SU-DHL-6 (cell line): Measurements from ENCODE around the gene ZSWIM8.

Source experiments
- H2AFZ ChIP-seq: fragments of 200-600 bp; sonication (generic); 2 replicates; pipeline ENCODE4 v1.6.1; 2014; ENCODE audit warnings: low read depth, mild to moderate bottlenecking, moderate library complexity, mixed read lengths, antibody characterized with exemption, low read length; ENCODE audit not compliant: severe bottlenecking
- H3F3A ChIP-seq: fragments of 200-600 bp; shearing (Covaris generic); 2 replicates; pipeline ENCODE4 v1.6.0; 2016; ENCODE audit warnings: antibody characterized with exemption, mild to moderate bottlenecking; ENCODE audit not compliant: insufficient read depth
- H3K27ac ChIP-seq: fragments of 200-600 bp; sonication (generic); 2 replicates; pipeline ENCODE4 v1.5.1; 2016; ENCODE audit warnings: low read depth, mild to moderate bottlenecking, low read length, moderate library complexity, mixed read lengths
- H3K27me3 ChIP-seq: fragments of 200-600 bp; sonication (generic), shearing (Covaris generic); 2 replicates; pipeline ENCODE4 v1.6.0; 2014; ENCODE audit warnings: mild to moderate bottlenecking, low read length
- H3K36me3 ChIP-seq: fragments of 200-600 bp; sonication (generic); 2 replicates; pipeline ENCODE4 v1.6.1; 2014; ENCODE audit warnings: mild to moderate bottlenecking, low read length, mixed read lengths
- H3K4me2 ChIP-seq: fragments of 300-600, 200-600 bp; shearing (Covaris generic), sonication (generic); 2 replicates; pipeline ENCODE4 v1.6.0; 2014; ENCODE audit warnings: low read length, low read depth, mild to moderate bottlenecking; ENCODE audit not compliant: poor library complexity, severe bottlenecking
- H3K4me3 ChIP-seq: fragments of 200-600 bp; sonication (generic); 2 replicates; pipeline ENCODE4 v1.5.1; 2014; ENCODE audit warnings: antibody characterized with exemption, low read length, mild to moderate bottlenecking, mixed read lengths; ENCODE audit not compliant: insufficient read depth, poor library complexity, severe bottlenecking
- H3K79me2 ChIP-seq: fragments of 200-600 bp; sonication (generic); 2 replicates; pipeline ENCODE4 v1.6.1; 2014; ENCODE audit warnings: mild to moderate bottlenecking, low read length, moderate library complexity; ENCODE audit not compliant: insufficient read depth
- H3K9ac ChIP-seq: fragments of 200-600 bp; sonication (generic); 2 replicates; pipeline ENCODE4 v1.7.0; 2014; ENCODE audit warnings: mild to moderate bottlenecking, low read length
- H3K9me2 ChIP-seq: fragments of 200-600 bp; sonication (generic); replicated peaks from 2 replicates; pipeline ENCODE4 v1.6.1; 2014; ENCODE audit warnings: low read length; ENCODE audit not compliant: insufficient read depth
- H3K9me3 ChIP-seq: fragments of 200-600 bp; sonication (generic); 2 replicates; pipeline ENCODE4 v1.6.1; 2014; ENCODE audit warnings: low read length, mixed read lengths; ENCODE audit not compliant: insufficient read depth
- H4K20me1 ChIP-seq: fragments of 200-600 bp; sonication (generic); 2 replicates; pipeline ENCODE4 v1.6.1; 2014; ENCODE audit warnings: low read depth, mild to moderate bottlenecking, antibody characterized with exemption, low read length, moderate library complexity, mixed read lengths
- CTCF ChIP-seq: fragments of 200-600 bp; sonication (generic); IDR thresholded peaks from one replicate; pipeline ENCODE4 v1.5.1; 2017; ENCODE audit warnings: antibody characterized with exemption, mild to moderate bottlenecking, low read length, moderate library complexity; ENCODE audit not compliant: insufficient read depth, poor library complexity, severe bottlenecking
- EZH2phosphoT487 ChIP-seq: fragments of 200-600 bp; sonication (generic), shearing (Covaris generic); conservative IDR thresholded peaks from 2 replicates; pipeline ENCODE4 v1.6.1; 2018; ENCODE audit warnings: mild to moderate bottlenecking, antibody characterized with exemption, low read length, moderate library complexity, mixed read lengths

Gene ZSWIM8

GRCh38 chr10:73841061-73841421 is 55.6 kb downstream of the ZSWIM8 start:
- TF ChIP-seq EZH2phosphoT487 (no peak), CTCF (no peak)
- Histone ChIP-seq H3K4me2 (no peak overlapping the region), H3K36me3 (no peaks in the 10 kb centered on the region)

GRCh38 chr10:73841526-73842285 is 56.3 kb downstream of the ZSWIM8 start:
- Histone ChIP-seq H3K4me2 (no peak overlapping the region), H3K4me3 (no peak overlapping the region), H3K79me2 (no peaks in the 10 kb centered on the region), H3K9ac (no peak overlapping the region), H2AFZ (no peak overlapping the region), H3K27ac (no peak overlapping the region), H3K9me2 (no peaks in the 10 kb centered on the region), H4K20me1 (no peaks in the 10 kb centered on the region), H3F3A (no peaks in the 10 kb centered on the region), H3K9me3 (no peaks in the 10 kb centered on the region), H3K27me3 (no peaks in the 10 kb centered on the region), H3K36me3 (no peaks in the 10 kb centered on the region)
- TF ChIP-seq CTCF (no peak), EZH2phosphoT487 (no peak)

More at GRCh38 chr10:73841061-73841421, 55.6 kb downstream of the ZSWIM8 start:
- no peak overlapping the region for H3K4me3 ChIP-seq
- no peak overlapping the region for H2AFZ ChIP-seq
- H3K27ac ChIP-seq = no peak overlapping the region
- H3K9me3 ChIP-seq = no peaks in the 10 kb centered on the region
- H4K20me1 ChIP-seq = no peaks in the 10 kb centered on the region
- no peaks in the 10 kb centered on the region for H3F3A ChIP-seq
- H3K79me2 ChIP-seq = no peaks in the 10 kb centered on the region
- H3K27me3 ChIP-seq = no peaks in the 10 kb centered on the region
- no peaks in the 10 kb centered on the region for H3K9me2 ChIP-seq
- H3K9ac ChIP-seq = no peak overlapping the region

GRCh38 chr10:73842349-73842748 is 56.9 kb downstream of the ZSWIM8 start:
- H3K9me3 ChIP-seq = no peaks in the 10 kb centered on the region
- H3K27ac ChIP-seq = no peak overlapping the region
- no peaks in the 10 kb centered on the region for H3K27me3 ChIP-seq
- H3K36me3 ChIP-seq = no peaks in the 10 kb centered on the region
- H3K79me2 ChIP-seq = no peaks in the 10 kb centered on the region
- no peak overlapping the region for H3K4me2 ChIP-seq
- no peaks in the 10 kb centered on the region for H4K20me1 ChIP-seq
- no peaks in the 10 kb centered on the region for H3K9me2 ChIP-seq
- no peak for TF ChIP-seq CTCF
- TF ChIP-seq EZH2phosphoT487 = no peak
- H2AFZ ChIP-seq = no peak overlapping the region
- H3K4me3 ChIP-seq = no peak overlapping the region
- no peaks in the 10 kb centered on the region for H3F3A ChIP-seq
- no peak overlapping the region for H3K9ac ChIP-seq
